HepG2 (cell line): ENCODE results near the gene PLIN3. TPM values are rescaled to one million over a fixed set of nuclear protein-coding genes. Genes with fewer than 3 reads are reported as not detected.

ENCODE experiments used
- ATAD3A ChIP-seq: sonication (generic); formaldehyde crosslinking; IDR thresholded peaks from 2 replicates; pipeline ENCODE4 v1.4.0; 2020; ENCODE audit warnings: missing genetic modification reagents
- CBX2 ChIP-seq, 2 experiments: fragments of 200-600 bp in 1 of 2; sonication (generic); formaldehyde crosslinking in 1 of 2; IDR thresholded peaks; 2 replicates each; pipeline versions ENCODE4 v1.7.0 to v1.8.1; 2018 to 2022; ENCODE audit warnings: low read depth in 2 of 2, low read length in 1 of 2, mild to moderate bottlenecking in 1 of 2, missing genetic modification reagents in 1 of 2
- ELF3 ChIP-seq: IDR thresholded peaks from 2 replicates; pipeline ENCODE4 v1.6.1; 2016; ENCODE audit warnings: missing genetic modification reagents, missing compliant biosample characterization
- FOXO4 ChIP-seq: sonication (generic); formaldehyde crosslinking; conservative IDR thresholded peaks from 2 replicates; pipeline ENCODE4 v1.8.1; 2023; ENCODE audit warnings: missing genetic modification reagents
- FOXP4 ChIP-seq: sonication (generic); formaldehyde crosslinking; IDR thresholded peaks from 2 replicates; pipeline ENCODE4 v1.4.0; 2020; ENCODE audit warnings: missing genetic modification reagents
- GZF1 ChIP-seq: sonication (generic); formaldehyde crosslinking; IDR thresholded peaks from 2 replicates; pipeline ENCODE4 v1.5.1; 2020; ENCODE audit warnings: mild to moderate bottlenecking, missing genetic modification reagents
- KAT8 ChIP-seq: IDR thresholded peaks from 2 replicates; pipeline ENCODE4 v1.6.1; 2016; ENCODE audit warnings: missing genetic modification reagents, missing compliant biosample characterization
- MNT ChIP-seq: fragments of 450-650 bp; IDR thresholded peaks from 2 replicates; pipeline ENCODE4 v1.6.1; 2016
- PLSCR1 ChIP-seq: sonication (generic); formaldehyde crosslinking; IDR thresholded peaks from 2 replicates; pipeline ENCODE4 v1.5.0; 2020; ENCODE audit warnings: missing genetic modification reagents, mild to moderate bottlenecking, borderline replicate concordance
- RFX3 ChIP-seq: IDR thresholded peaks from 2 replicates; pipeline ENCODE4 v1.6.1; 2016; ENCODE audit warnings: missing biosample characterization, missing genetic modification reagents
- SIN3B ChIP-seq: fragments of 150-350 bp; IDR thresholded peaks from 2 replicates; pipeline ENCODE4 v1.6.1; 2014; ENCODE audit warnings: low read length
- YEATS2 ChIP-seq: sonication (generic); formaldehyde crosslinking; IDR thresholded peaks from 2 replicates; pipeline ENCODE4 v1.4.0; 2020; ENCODE audit warnings: missing genetic modification reagents, borderline replicate concordance
- ZBTB20 ChIP-seq: sonication (generic); formaldehyde crosslinking; IDR thresholded peaks from 2 replicates; pipeline ENCODE4 v1.8.1; 2023; ENCODE audit warnings: missing genetic modification reagents, low read depth, mild to moderate bottlenecking, borderline replicate concordance
- ZBTB39 ChIP-seq: sonication (generic); formaldehyde crosslinking; IDR thresholded peaks from 2 replicates; pipeline ENCODE4 v1.5.0; 2020; ENCODE audit warnings: missing genetic modification reagents
- ZMAT5 ChIP-seq: sonication (generic); formaldehyde crosslinking; IDR thresholded peaks from 2 replicates; pipeline ENCODE4 v1.5.0; 2020; ENCODE audit warnings: mild to moderate bottlenecking, low read depth, missing genetic modification reagents, borderline replicate concordance
- ZNF432 ChIP-seq: sonication (generic); formaldehyde crosslinking; IDR thresholded peaks from 2 replicates; pipeline ENCODE4 v1.5.0; 2020; ENCODE audit warnings: missing genetic modification reagents, mild to moderate bottlenecking, borderline replicate concordance
- ZNF780A ChIP-seq: sonication (generic); formaldehyde crosslinking; IDR thresholded peaks from 2 replicates; pipeline ENCODE4 v1.8.0; 2022; ENCODE audit warnings: mild to moderate bottlenecking, missing genetic modification reagents, moderate library complexity
- ZSCAN21 ChIP-seq: sonication (generic); formaldehyde crosslinking; IDR thresholded peaks from 2 replicates; pipeline ENCODE4 v1.8.0; 2022; ENCODE audit warnings: mild to moderate bottlenecking, missing genetic modification reagents, moderate library complexity, borderline replicate concordance
- polyA plus RNA-seq, 8 experiments: library from polyadenylated mRNA; depleted of rRNA in 3 of 8; stranded (reverse) in 7 of 8; unstranded in 1 of 8; fragments of >200 nt; fragmentation: Illumina TruSeq in 4 of 8; extraction: Trizol in 4 of 8; gene quantifications; 2 replicates each; pipeline versions ENCODE4 v1.2.1 to v1.2.3, GENCODE V29; 2011 to 2016; ENCODE audit warnings: low read depth in 4 of 8, missing spikeins in 1 of 8, mixed read lengths in 1 of 8; ENCODE audit not compliant: insufficient read depth in 1 of 8
- total RNA-seq, 5 experiments: library from RNA; depleted of rRNA; stranded (reverse); fragments of >200 nt; fragmentation: Illumina TruSeq; extraction: Trizol; gene quantifications; 2 replicates each; pipeline ENCODE4 v1.2.3, GENCODE V29; 2016; ENCODE audit warnings: low read depth in 1 of 5

Gene PLIN3
- total and polyA plus RNA-seq, 2 of the 13 experiments (the other 11 are each of a cell fraction or from before 2014, with no cell fraction given) = 49.3 to 57.9 TPM

- TF ChIP-seq FOXP4 (CRISPR knock-in tag) (no peak), ZBTB20 (no peak), YEATS2 (CRISPR knock-in tag) (peak; percentile 25; the same call in 1 of the 2 replicates), PLSCR1 (no peak), ZNF780A (CRISPR knock-in tag) (no peak), SIN3B (no peak), ZSCAN21 (CRISPR knock-in tag) (peak; percentile 56; the same call in 1 of the 2 replicates), GZF1 (CRISPR knock-in tag) (no peak), RFX3 (no peak), ZMAT5 (CRISPR knock-in tag) (no peak), FOXO4 (no peak), ATAD3A (no peak), MNT (no peak), CBX2 (IDR thresholded peaks at IDR 0.05; ENCODE audit: low read depth, low read length) (no peak), CBX2 (CRISPR knock-in tag; IDR thresholded peaks at IDR 0.05; ENCODE audit: low read depth) (no peak), ZBTB39 (CRISPR knock-in tag) (no peak), KAT8 (CRISPR knock-in tag) (peak; percentile 31; the same call in 1 of the 2 replicates), ZNF432 (CRISPR knock-in tag) (no peak), ELF3 (CRISPR knock-in tag) (peak; percentile 70)
Observed at GRCh38 chr19:4851551-4852290, 15.7 kb downstream of the PLIN3 start (continued).
